Measurements from ENCODE around the gene GNL2.
"Not testable (repeated sequence)": the region's sequence is repeated elsewhere in the genome, so short reads cannot be mapped to it uniquely, and the experiment has no call there.

GNL2 gene

DNA sequence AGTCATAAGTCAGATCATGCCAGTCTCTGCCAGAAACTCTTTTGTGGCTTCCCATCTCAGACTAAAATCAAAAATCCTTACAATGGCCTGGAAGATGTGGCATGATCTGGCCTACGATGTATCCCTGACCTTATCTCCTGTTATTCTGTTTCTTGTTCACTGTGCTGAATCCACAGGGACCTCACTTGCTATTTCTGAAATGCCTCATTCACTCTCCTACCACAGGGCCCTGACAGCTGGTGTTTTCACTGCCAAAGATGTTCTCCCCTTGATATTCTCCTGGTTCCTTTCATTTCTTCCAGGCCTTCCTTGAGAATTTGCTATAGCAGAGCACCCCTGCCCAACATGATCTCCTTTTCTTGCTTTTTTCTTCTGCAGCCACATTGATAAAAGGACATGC lies 37.3 kb downstream of the GNL2 start:
- no peak for DNase-seq

DNA sequence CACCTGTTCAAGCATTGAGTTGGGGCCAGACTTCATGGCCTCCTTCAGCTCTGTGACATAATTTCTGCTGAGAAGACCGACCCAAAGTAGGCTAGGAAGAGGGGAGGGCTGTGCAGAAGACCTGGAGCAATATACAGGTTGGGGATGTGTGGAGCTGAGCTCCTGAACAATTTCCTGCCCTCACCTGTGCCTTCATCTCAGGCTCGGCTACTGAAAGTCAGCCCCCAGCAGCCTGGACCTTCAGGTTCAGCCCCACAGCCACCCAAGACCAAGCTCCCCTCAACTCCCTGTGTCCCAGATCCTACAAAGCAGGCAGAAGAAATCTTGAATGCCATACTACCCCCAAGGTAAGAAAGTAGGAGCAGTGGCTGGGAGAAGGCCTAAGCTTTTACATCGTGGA lies 38.3 kb downstream of the GNL2 start:
- no peak for DNase-seq

DNA sequence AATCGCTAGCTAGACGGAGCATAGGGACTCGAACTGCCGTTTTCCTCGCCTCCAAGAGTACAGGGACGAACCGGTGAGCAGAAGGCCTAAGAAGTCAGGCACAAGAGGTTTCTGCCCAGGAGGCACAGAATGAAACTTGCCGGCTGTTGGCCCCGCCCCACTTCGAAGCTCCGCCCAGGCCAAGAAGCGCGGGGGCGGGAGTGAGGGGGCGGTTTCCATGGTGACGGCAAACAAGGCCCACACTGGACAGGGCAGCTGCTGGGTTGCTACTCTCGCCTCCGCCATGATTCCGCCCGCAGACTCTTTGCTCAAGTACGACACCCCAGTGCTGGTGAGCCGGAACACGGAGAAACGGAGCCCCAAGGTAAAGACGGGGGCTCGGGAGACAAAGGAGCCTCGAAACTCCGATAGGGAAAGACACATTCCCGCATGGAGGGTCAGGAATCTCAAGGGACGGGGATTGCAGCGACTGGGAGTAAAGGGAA lies 39.0 kb downstream of the GNL2 start, which contains the start of gene DNALI1:
DNALI1 (plus strand) TSS at position 229 of the 485 bp plus-strand sequence; CDS start at position 284, 55 bp downstream.
- DNase-seq, result no peak

DNA sequence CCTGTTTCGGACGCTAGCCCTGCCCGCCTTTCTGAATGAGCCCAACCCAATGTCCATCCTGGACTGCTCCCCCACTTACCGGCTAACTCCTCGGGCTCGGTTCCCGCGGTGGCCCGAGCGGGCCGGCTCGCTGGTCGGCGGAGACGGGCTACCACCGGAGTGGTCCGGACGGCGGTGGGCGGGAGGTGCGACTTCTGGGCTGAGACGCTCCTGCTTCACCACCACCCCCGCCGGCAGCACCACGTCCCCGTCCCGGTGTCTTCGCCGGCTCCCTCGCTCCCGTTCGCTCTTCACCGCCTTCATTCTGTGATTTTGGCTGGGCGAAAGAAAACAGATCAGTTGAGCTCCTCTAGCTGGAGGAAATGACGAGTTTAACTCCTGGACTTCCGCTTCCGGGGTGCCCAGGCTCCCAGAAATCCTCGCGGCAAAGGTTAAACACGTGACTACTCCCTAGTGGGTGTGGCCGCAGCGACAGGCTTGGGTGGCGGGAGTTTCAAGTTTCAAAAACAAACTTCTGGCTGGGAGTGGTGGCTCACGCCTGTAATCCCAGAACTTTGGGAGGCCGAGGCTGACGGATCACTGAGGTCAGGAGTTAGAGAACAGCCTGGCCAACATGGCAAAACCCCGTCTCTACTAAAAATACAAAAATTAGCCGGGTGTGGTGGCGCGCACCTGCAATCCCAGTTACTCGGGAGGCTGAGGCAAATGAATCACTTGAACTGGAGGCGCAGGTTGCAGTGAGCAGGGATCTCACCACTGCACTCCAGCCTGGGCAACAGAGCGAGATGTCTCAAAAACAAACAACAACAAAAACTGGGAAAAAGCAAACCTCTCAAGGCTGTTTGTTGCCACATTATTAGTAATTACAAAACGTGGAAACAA lies 41.6 kb downstream of the GNL2 start, which contains the start of gene SNIP1:
SNIP1 (minus strand) TSS at position 367 of the 882 bp plus-strand sequence; CDS start at position 303, 64 bp downstream.
- DNase-seq, result peak; percentile 65

DNA sequence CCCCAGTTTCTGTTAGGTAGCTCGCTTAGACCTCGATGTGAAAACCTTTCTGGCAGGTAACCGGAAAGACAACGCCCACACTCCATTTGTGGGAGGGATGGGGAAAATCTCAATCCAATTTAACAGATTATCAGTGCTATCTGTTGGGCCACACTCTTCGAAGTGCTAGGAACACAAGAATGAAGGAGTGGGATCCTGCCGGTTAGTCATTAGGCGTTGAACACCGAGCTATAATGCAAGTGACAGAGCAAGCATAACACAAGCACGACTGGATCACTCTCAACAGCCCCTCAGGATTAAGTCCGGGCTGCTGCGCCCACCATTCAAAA lies 42.2 kb downstream of the GNL2 start:
- no peak for DNase-seq

DNA sequence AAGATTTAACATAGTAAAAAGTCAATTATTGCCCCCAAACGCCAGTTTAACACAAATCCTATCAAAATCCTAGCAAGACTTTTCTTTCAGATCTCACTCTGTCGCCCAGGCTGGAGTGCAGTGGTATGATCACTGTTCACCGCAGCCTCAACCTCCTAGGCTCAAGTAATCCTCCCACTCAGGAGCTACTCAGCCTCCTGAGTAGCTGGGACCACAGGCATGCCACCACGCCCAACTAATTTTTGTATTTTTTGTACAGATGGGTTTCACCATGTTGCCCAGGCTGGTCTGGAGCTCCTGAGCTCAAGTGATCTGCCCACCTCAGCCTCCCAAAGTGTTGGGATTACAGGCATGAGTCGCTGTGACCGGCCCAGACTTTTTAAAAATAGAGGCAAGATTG lies 46.4 kb downstream of the GNL2 start:
- no peak for DNase-seq

DNA sequence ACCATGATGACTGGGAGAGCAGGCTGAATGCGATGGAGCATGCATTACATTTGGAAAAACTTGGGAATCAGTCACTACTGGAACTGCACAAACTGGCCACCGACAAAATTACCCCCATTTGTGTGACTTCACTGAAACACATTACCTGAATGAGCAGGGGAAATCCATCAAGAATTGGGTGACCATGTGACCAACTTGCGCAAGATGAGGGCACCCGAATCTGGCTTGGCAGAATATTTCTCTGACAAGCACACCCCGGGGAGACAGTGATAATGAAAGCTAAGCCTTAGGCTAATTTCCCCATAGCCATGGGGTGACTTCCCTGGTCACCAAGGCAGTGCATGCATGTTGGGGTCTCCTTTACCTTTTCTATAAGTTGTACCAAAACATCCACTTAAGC lies 50.7 kb downstream of the GNL2 start:
- no peak for DNase-seq

DNA sequence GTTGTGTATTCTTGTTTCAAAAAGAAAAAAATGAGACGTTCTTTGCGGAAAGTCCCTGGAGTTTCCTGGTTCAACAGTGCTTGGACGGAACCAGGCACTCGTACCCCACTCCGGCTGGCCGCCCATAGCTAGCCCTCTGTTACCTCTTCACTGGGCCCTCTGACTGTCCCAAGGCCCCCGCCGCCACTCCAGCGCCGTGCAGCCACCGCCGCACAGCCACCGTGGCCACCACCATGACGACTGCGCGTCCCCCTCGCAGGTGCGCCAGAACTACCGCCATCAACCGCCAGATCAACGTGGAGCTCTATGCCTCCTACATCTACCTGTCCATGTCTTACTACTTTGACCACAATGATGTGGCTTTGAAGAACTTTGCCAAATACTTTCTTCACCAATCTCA lies 51.2 kb downstream of the GNL2 start:
- DNase-seq, result no peak

DNA sequence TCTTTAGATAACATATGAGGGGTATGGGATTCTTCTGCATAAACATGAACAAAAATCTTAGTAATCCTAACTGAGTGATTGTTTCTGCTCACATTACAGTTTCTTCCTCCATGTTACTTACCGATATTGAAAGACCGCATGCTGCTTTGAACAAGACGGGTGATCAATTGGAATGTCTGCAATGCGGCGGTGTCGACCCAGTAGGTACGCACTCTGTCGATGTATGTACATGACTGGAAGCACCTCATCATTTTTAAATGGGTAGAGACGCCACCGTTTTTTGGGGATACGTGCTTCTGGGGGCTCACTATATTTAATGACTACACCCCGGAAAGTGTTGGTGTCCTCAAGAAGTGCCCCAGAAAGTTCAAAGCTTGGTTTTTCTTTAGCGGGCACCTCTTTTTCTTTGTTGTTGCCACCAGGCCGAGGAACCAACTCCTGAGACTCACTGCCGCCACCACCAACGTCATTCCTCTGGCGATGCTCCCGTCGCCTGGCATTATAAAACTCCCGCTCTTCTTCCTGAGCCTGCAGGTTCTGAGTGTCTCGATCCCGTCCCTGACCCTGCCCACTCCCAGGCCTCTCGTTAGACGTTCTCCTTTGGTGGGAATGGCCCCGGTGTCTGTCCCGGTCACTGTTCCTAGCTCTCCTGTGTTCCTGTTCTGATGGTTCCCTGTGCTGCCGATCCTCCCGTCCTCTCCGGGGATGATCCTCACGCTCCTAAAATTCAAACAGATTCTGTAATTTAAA lies 55.5 kb downstream of the GNL2 start:
- no peak for DNase-seq

DNA sequence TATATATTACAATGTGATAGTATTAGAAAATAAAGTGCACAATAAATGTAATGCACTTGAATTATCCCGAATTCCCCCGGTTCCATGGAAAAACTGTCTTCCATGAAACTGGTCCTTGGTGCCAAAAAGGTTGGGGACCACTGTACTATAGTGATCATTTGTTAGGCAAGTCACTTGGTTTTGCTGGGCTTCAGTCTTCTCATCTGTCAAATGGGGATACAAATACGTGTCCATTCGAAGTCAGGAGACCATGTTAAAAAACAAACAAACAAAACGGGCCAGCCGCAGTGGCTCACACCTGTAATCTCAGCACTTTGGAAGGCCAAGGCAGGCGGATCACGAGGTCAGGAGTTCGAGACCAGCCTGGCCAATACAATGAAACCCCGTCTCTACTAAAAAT lies 56.6 kb downstream of the GNL2 start:
- not testable (repeated sequence) for DNase-seq

DNA sequence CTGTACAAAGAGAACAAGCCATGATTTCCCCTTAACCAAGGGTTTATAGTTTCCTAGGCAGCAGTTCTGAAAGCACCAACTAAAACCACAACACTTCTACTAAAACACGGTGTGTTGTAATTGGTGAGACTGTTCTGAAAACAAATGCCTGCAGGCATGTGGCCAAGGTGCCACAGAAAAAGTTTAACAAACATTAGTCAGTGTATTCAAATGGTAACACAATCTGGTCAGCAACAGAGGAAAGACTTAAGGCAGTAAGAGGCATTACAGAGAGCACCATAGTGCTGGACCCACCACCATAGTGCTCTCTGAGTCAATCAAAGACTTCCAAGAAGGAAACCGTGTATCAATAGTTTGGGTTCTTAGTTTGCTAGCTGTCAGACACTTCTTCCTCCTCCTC lies 58.4 kb downstream of the GNL2 start:
- no peak for DNase-seq

DNA sequence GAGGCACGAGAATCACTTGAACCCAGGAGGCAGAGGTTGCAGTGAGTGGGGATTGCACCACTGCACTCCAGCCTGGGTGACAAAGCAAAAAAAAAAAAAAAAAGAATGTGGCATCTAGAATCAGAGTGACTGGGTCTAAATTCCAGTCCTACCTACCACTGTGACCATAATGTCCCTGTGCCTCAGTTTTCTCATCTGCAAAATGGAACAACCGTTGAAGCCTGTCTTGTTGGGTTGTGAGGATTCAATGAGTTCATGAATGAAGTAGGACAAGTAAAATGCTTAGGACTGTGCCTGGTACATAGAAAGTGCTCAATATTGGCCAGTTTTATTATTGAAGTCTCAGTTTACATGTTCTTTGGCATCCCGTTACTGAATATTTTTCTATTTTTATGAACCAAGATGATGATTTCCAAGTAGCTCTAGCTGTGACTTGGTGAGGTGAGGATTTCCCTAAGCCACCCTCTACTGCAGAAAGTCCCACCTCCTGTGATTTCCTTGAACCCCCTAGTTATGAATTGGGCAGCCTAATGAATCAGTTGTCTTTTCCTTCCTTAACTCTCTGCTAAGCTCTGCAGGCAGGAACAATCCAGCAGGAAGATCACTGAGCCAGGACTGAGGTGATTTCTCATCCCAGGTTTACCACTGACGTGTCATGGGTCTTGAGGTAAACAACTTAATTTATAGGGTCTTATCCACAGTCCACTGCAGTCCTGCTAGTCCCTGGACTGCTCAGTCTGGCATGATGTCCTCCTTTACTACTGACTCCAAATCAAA lies 62.2 kb downstream of the GNL2 start:
- no peak for DNase-seq

DNA sequence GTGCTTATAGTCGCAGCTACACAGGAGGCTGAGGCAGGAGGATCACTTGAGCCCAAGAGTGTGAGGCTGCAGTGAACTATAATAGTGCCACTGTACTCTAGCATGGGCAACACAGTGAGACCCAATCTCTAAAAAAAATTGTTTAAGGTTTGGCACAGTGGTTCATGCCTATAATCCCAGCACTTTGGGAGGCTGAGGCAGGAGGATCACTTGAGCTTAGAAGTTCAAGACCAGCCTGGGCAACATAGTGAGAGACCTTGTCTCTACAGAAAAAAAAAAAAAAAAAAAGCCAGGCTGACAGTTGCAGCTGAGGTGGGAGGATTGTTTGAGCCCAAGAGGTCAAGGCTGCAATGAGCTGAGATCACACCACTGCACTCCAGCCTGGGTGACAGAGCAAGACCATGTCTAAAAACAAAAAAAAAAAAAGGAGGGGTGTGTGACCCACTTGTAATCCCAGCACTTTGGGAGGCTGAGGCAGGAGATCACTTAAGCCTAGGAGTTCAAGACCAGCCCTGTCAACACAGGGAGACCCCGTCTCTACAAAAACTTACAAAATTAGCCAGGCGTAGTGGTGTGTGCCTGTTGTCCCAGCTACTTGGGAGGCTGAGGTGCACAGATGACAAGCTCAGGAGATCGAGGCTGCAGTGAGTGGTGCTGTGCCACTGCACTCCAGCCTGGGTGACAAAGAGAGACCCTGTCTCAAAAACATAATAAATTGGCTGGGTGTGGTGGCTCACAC lies 63.1 kb downstream of the GNL2 start:
- not testable (repeated sequence) for DNase-seq

DNA sequence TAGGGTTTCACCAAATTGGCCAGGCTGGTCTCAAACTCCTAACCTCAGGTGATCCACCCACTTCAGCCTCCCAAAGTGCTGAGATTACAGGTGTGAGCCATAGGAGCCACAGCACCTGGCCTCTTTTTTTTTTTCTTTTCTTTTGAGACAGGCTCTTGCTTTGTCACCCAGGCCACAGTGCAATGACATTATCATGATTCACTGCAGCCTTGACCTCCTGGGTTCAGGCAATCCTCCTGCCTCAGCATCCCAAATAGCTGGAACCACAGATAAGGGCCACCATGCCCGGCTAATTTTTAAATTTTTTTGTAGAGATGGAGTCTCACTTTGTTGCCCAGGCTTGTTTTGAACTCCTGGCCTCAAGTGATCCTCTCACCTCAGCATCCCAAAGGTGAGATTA lies 65.8 kb downstream of the GNL2 start:
- not testable (repeated sequence) for DNase-seq

DNA sequence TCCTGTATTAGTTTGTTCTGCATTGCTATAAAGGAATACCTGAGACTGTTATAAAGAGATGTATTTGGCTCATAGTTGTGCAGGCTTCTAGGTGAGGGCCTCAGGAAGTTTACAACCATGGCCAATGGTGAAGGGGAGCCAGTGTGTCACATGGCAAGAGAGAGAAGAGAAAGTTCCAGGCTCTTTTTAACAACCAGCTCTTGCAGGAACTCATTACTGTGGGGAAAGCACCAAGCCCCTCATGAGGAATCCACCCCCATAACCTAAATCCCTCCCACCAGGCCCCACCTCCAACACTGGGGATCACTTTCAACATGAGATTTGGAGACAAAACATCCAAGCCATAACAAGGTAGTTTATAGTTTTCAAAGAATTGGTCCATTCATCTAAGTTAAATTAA lies 76.1 kb downstream of the GNL2 start:
- DNase-seq, result no peak

DNA sequence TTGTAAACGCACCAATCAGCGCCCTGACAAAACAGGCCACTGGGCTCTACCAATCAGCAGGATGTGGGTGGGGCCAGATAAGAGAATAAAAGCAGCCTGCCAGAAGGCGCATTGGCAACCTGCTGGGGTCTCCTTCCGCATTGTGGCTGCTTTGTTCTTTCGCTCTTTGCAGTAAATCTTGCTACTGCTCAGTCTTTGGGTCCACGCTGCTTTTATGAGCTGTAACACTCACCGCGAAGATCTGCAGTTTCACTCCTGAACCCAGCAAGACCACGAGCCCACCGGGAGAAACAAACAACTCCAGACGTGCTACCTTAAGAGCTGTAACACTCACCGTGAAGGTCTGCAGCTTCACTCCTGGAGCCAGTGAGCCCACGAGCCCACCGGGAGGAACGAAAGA lies 76.8 kb downstream of the GNL2 start:
- DNase-seq, result not testable (repeated sequence)

DNA sequence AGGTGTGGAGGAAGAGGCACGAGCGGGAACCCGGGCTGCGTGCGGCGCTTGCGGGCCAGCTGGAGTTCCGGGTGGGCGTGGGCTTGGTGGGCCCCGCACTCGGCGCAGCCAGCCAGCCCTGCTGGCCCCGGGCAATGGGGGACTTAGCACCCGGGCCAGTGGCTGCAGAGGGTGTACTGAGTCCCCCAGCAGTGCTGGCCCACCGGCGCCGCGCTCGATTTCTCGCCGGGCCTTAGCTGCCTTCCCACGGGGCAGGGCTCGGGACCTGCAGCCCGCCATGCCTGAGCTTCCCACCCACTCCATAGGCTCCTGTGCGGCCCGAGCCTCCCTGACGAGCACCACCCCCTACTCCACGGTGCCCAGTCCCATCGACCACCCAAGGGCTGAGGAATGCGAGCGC lies 77.5 kb downstream of the GNL2 start:
- not testable (repeated sequence) for DNase-seq

DNA sequence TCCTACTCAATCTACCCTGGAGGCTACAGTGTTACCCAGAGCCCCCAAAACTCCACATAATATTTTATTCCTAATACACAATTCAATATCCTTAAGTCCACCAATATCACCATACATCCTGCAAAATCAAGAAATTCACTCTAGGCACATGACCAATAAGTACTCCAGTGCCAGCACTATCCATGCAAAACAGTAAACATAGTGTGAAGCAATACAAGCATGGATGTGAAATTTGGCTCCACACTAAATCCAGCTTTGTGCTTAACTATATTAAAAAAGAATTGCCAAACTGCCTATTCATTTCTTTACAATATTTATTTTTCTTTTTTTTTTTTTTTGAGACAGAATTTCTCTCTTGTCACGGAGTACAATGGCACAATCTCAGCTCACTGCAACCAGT lies 78.2 kb downstream of the GNL2 start:
- no peak for DNase-seq

Data from NCI-H1694 treated with DMSO at 0.1 percent for 48 hours (cell line).